LNCAP (cell line): ENCODE measurements around the gene PEX5L.
A peak's percentile ranks its signal among the peaks of the same experiment; 100 is the strongest.

ENCODE experiments used
- TF ChIP-seq, protein P1 (sequence below): fragments of 450-650 bp; IDR thresholded peaks from 2 replicates; pipeline ENCODE4 v1.5.1; 2017; ENCODE audit warnings: mild to moderate bottlenecking

The PEX5L gene

GRCh38 chr3:179942553-179943075 lies 94.1 kb downstream of the PEX5L start:
- TF ChIP-seq, protein P1, sequence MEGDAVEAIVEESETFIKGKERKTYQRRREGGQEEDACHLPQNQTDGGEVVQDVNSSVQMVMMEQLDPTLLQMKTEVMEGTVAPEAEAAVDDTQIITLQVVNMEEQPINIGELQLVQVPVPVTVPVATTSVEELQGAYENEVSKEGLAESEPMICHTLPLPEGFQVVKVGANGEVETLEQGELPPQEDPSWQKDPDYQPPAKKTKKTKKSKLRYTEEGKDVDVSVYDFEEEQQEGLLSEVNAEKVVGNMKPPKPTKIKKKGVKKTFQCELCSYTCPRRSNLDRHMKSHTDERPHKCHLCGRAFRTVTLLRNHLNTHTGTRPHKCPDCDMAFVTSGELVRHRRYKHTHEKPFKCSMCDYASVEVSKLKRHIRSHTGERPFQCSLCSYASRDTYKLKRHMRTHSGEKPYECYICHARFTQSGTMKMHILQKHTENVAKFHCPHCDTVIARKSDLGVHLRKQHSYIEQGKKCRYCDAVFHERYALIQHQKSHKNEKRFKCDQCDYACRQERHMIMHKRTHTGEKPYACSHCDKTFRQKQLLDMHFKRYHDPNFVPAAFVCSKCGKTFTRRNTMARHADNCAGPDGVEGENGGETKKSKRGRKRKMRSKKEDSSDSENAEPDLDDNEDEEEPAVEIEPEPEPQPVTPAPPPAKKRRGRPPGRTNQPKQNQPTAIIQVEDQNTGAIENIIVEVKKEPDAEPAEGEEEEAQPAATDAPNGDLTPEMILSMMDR: no peak

DNA sequence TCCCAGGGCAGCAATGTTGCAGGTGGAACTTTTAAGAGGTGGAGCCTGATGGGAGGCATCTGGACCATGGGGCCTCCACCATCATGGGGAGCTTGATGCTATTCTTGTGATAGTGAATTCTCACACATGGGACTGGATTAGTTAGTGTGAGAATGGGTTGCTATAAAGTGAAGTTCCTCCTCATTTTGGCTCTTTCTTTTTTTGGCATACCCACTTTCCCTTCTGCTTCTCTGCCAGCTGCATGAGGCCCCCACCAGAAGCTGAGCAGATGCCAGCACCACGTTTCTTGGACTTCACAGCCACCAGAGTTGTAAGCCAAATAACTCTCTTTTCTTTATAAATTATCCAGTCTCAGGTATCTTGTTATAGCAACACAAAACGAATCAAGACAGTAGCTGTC lies 101.0 kb downstream of the PEX5L start:
- TF ChIP-seq, protein P1: no peak

- TF ChIP-seq, protein P1: no peak
These were observed 102.8 kb downstream of the PEX5L start for GRCh38 chr3:179933914-179934313.

DNA sequence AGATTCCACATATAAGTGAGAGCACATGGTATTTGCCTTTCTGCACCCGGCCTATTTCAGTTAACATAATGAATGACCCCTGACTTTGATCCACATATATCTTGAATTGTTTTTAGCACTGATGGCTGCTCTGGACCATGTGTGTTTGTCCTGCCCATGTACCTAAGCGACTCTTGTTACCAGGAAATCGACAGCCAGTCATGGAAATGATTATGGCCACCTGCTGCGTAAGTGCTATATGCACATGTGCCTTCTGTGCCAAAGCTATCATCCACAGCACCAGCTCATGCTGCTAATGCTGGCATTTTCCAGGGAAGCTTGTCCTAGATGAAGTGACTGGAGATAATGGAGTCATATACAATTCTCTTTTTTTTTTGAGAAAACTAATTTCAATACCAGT lies 103.7 kb downstream of the PEX5L start:
- TF ChIP-seq, protein P1: no peak

GRCh38 chr3:179932674-179933073 lies 104.1 kb downstream of the PEX5L start:
- TF ChIP-seq, protein P1: no peak

DNA sequence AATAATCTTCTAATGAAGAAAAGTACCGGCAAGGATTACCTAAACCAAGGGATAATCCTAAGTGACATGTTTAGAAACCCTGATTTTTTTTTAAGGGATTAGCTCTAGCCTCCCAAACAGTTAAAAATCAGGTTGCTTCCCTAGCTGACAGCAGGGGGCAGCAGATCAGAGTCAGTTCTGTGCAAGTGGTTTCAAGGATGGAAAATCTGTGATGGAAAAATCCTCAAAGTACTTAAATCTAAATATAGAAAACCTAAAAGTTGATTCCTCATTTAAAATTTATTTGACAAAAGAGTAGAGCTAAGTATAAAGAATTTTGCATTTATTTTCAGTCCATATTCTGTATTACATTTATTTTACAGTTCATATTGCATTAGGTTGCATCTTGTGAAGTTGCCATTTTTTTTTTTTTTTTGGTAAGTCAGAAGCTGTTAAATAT lies 107.6 kb downstream of the PEX5L start:
- TF ChIP-seq, protein P1: peak; percentile 92

GRCh38 chr3:179927191-179927590 lies 109.5 kb downstream of the PEX5L start:
- TF ChIP-seq, protein P1: no peak

- TF ChIP-seq, protein P1: no peak
These were observed 114.8 kb downstream of the PEX5L start for GRCh38 chr3:179921951-179922350.
